Fibroblast of mammary gland (primary cell): ENCODE measurements around the gene KCNMA1.

Experiments
- DNase-seq: peaks from one replicate; pipeline ENCODE4 v3.0.0-alpha.2; 2010; ENCODE audit warnings: low read depth
- H3K4me3 ChIP-seq: 2 replicates; pipeline ENCODE4 v1.5.1; 2011; ENCODE audit warnings: low read depth, mild to moderate bottlenecking, low read length, moderate library complexity; ENCODE audit not compliant: control insufficient read depth
- CTCF ChIP-seq: conservative IDR thresholded peaks from 2 replicates; pipeline ENCODE4 v1.5.1; 2011; ENCODE audit warnings: low read depth, low read length, inconsistent platforms; ENCODE audit not compliant: control insufficient read depth, insufficient read depth

KCNMA1 gene

GRCh38 chr10:77289027-77289501 is 348.5 kb downstream of the KCNMA1 start:
- no peak overlapping the region for H3K4me3 ChIP-seq
- TF ChIP-seq CTCF: no peak

GRCh38 chr10:77287647-77288120 is 349.9 kb downstream of the KCNMA1 start:
- no peak for DNase-seq
- H3K4me3 ChIP-seq: no peak overlapping the region
- no peak for TF ChIP-seq CTCF

More at GRCh38 chr10:77289027-77289501, 348.5 kb downstream of the KCNMA1 start:
- no peak for DNase-seq

GRCh38 chr10:77286531-77287508 is 350.8 kb downstream of the KCNMA1 start:
- H3K4me3 ChIP-seq: no peak overlapping the region
- DNase-seq: no peak
- no peak for TF ChIP-seq CTCF

- TF ChIP-seq CTCF: no peak
- H3K4me3 ChIP-seq: no peak overlapping the region
- no peak for DNase-seq
Observed at GRCh38 chr10:77285529-77286182, 352.0 kb downstream of the KCNMA1 start.

- no peak for DNase-seq
- no peak overlapping the region for H3K4me3 ChIP-seq
- TF ChIP-seq CTCF: no peak
Observed at GRCh38 chr10:77284797-77285196, 352.8 kb downstream of the KCNMA1 start.

GRCh38 chr10:77283326-77283725 is 354.3 kb downstream of the KCNMA1 start:
- no peak overlapping the region for H3K4me3 ChIP-seq
- TF ChIP-seq CTCF: no peak
- DNase-seq: no peak
